DMS53 treated with DMSO at 0.1 percent for 48 hours (cell line): ENCODE data around the gene ORMDL3.
"Not testable (repeated sequence)": the region's sequence is repeated elsewhere in the genome, so short reads cannot be mapped to it uniquely, and the experiment has no call there.

Source experiments
- DNase-seq: peaks from one replicate; lab custom pipeline; 2025; ENCODE audit not compliant: unreplicated experiment; lab: John Stamatoyannopoulos, UW

The ORMDL3 gene

GRCh38 chr17:39887078-39887477 is 40.3 kb downstream of the ORMDL3 start:
- DNase-seq, result no peak

GRCh38 chr17:39886102-39886501 is 41.3 kb downstream of the ORMDL3 start:
- not testable (repeated sequence) for DNase-seq

- no peak for DNase-seq
Observed at GRCh38 chr17:39872751-39873150, 54.6 kb downstream of the ORMDL3 start.

- DNase-seq, result no peak
Observed at GRCh38 chr17:39871801-39872200, 55.6 kb downstream of the ORMDL3 start.
